ENCODE data around the gene SLFN5. TPM values are rescaled to one million over a fixed set of nuclear protein-coding genes. Genes with fewer than 3 reads are reported as not detected.
A peak's percentile ranks its signal among the peaks of the same experiment; 100 is the strongest.
"Not testable (repeated sequence)": the region's sequence is repeated elsewhere in the genome, so short reads cannot be mapped to it uniquely, and the experiment has no call there.

The SLFN5 gene
- 1.5 and 2.5 TPM in 2 replicates for total RNA-seq (2014; rRNA removed; shearing (Covaris generic))

GRCh38 chr17:35242805-35243560 lies at the start of gene SLFN5:
TSS of gene SLFN5 (plus strand) at chr17:35243072. CDS start at chr17:35258691, 15,619 bp downstream.
- H3K4me3 ChIP-seq = peak within 1 kb of the TSS; percentile 66
- H3K27me3 ChIP-seq = no peaks in the 10 kb centered on the region
- H3K36me3 ChIP-seq = no peaks in the 10 kb centered on the region
- H3K4me1 ChIP-seq = peaks cover 10% of the 10 kb centered on the region
- peak within 1 kb of the TSS; percentile 69 for H3K27ac ChIP-seq
- DNase-seq = peak; percentile 85 to 89
- no peaks in the 10 kb centered on the region for H3K9me3 ChIP-seq (replicated peaks)

- not testable (repeated sequence) for H3K27ac ChIP-seq; DNase-seq; H3K4me1 ChIP-seq; H3K9me3 ChIP-seq (replicated peaks); H3K27me3 ChIP-seq; H3K4me3 ChIP-seq; H3K36me3 ChIP-seq
Measured at GRCh38 chr17:35194001-35194400, 48.9 kb upstream of the SLFN5 start, which contains the start of gene SLC35G3. TSS of gene SLC35G3 (minus strand) at chr17:35194393. CDS start at chr17:35194307, 86 bp downstream.

- DNase-seq; H3K27me3 ChIP-seq; H3K36me3 ChIP-seq; H3K4me3 ChIP-seq; H3K4me1 ChIP-seq; H3K9me3 ChIP-seq (replicated peaks); H3K27ac ChIP-seq: not testable (repeated sequence)
Measured at GRCh38 chr17:35195062-35195461, 47.8 kb upstream of the SLFN5 start.

- not testable (repeated sequence) for H3K27me3 ChIP-seq
Measured at GRCh38 chr17:35202582-35202981, 40.3 kb upstream of the SLFN5 start.

GRCh38 chr17:35210741-35211140 lies 32.1 kb upstream of the SLFN5 start:
- no peak for DNase-seq
- H3K4me1 ChIP-seq = no peaks in the 10 kb centered on the region
- H3K27ac ChIP-seq = no peak overlapping the region
- H3K27me3 ChIP-seq = no peaks in the 10 kb centered on the region
- H3K9me3 ChIP-seq (replicated peaks) = no peaks in the 10 kb centered on the region
- no peak overlapping the region for H3K4me3 ChIP-seq
- H3K36me3 ChIP-seq = no peaks in the 10 kb centered on the region

More at GRCh38 chr17:35202582-35202981, 40.3 kb upstream of the SLFN5 start:
- DNase-seq; H3K9me3 ChIP-seq (replicated peaks); H3K4me3 ChIP-seq; H3K36me3 ChIP-seq; H3K4me1 ChIP-seq; H3K27ac ChIP-seq: not testable (repeated sequence)

GRCh38 chr17:35212668-35213067 lies 30.2 kb upstream of the SLFN5 start:
- no peak for DNase-seq
- no peaks in the 10 kb centered on the region for H3K27me3 ChIP-seq
- no peak overlapping the region for H3K4me3 ChIP-seq
- H3K27ac ChIP-seq = no peak overlapping the region
- no peaks in the 10 kb centered on the region for H3K36me3 ChIP-seq
- no peaks in the 10 kb centered on the region for H3K9me3 ChIP-seq (replicated peaks)
- H3K4me1 ChIP-seq = no peaks in the 10 kb centered on the region

GRCh38 chr17:35213412-35213940 lies 29.4 kb upstream of the SLFN5 start:
- Histone ChIP-seq H3K27ac (no peak overlapping the region), H3K9me3 (replicated peaks) (no peaks in the 10 kb centered on the region), H3K4me1 (no peaks in the 10 kb centered on the region), H3K4me3 (no peak overlapping the region), H3K27me3 (no peaks in the 10 kb centered on the region), H3K36me3 (no peaks in the 10 kb centered on the region)
- DNase-seq = no peak

- no peak overlapping the region for H3K27ac ChIP-seq
- no peaks in the 10 kb centered on the region for H3K4me1 ChIP-seq
- H3K4me3 ChIP-seq = no peak overlapping the region
- no peak for DNase-seq
- no peaks in the 10 kb centered on the region for H3K27me3 ChIP-seq
- H3K9me3 ChIP-seq (replicated peaks) = no peaks in the 10 kb centered on the region; the same call in 1 of the 2 replicates
- no peaks in the 10 kb centered on the region for H3K36me3 ChIP-seq
Measured at GRCh38 chr17:35214192-35214591, 28.7 kb upstream of the SLFN5 start.

- Histone ChIP-seq H3K27ac (no peak overlapping the region), H3K27me3 (no peaks in the 10 kb centered on the region), H3K9me3 (replicated peaks) (no peaks in the 10 kb centered on the region; the same call in 1 of the 2 replicates), H3K36me3 (no peaks in the 10 kb centered on the region), H3K4me3 (no peak overlapping the region), H3K4me1 (no peaks in the 10 kb centered on the region)
- DNase-seq = no peak
Measured at GRCh38 chr17:35214631-35215273, 28.1 kb upstream of the SLFN5 start.

GRCh38 chr17:35217107-35217506 lies 25.8 kb upstream of the SLFN5 start:
- H3K36me3 ChIP-seq = no peaks in the 10 kb centered on the region
- H3K27ac ChIP-seq = no peak overlapping the region
- peaks cover 3% of the 10 kb centered on the region; the same call in 1 of the 2 replicates for H3K9me3 ChIP-seq (replicated peaks)
- no peaks in the 10 kb centered on the region for H3K4me1 ChIP-seq
- no peak overlapping the region for H3K4me3 ChIP-seq
- H3K27me3 ChIP-seq = peaks cover 3% of the 10 kb centered on the region; the same call in 1 of the 2 replicates
- DNase-seq = no peak

GRCh38 chr17:35218915-35219314 lies 24.0 kb upstream of the SLFN5 start:
- peaks cover 3% of the 10 kb centered on the region; the same call in 1 of the 2 replicates for H3K9me3 ChIP-seq (replicated peaks)
- H3K27me3 ChIP-seq = peaks cover 3% of the 10 kb centered on the region; the same call in 1 of the 2 replicates
- no peak for DNase-seq
- H3K4me1 ChIP-seq = no peaks in the 10 kb centered on the region
- H3K36me3 ChIP-seq = no peaks in the 10 kb centered on the region
- no peak overlapping the region for H3K27ac ChIP-seq
- no peak overlapping the region for H3K4me3 ChIP-seq

- no peak for DNase-seq
- no peaks in the 10 kb centered on the region for H3K4me1 ChIP-seq
- peaks cover 15% of the 10 kb centered on the region for H3K27me3 ChIP-seq
- H3K9me3 ChIP-seq (replicated peaks) = peaks cover 3% of the 10 kb centered on the region; the same call in 1 of the 2 replicates
- no peak overlapping the region for H3K4me3 ChIP-seq
- no peak overlapping the region for H3K27ac ChIP-seq
- no peaks in the 10 kb centered on the region for H3K36me3 ChIP-seq
Measured at GRCh38 chr17:35222452-35222851, 20.4 kb upstream of the SLFN5 start.

GRCh38 chr17:35224436-35224835 lies 18.4 kb upstream of the SLFN5 start:
- Histone ChIP-seq H3K36me3 (no peaks in the 10 kb centered on the region), H3K4me3 (no peak overlapping the region), H3K27ac (no peak overlapping the region), H3K27me3 (peaks cover 15% of the 10 kb centered on the region), H3K4me1 (no peaks in the 10 kb centered on the region), H3K9me3 (replicated peaks) (0 out of 2 replicates have a peak, but pooled peaks cover 3% of the 10 kb centered on the region)
- DNase-seq = no peak

- H3K27me3 ChIP-seq = peaks cover 11% of the 10 kb centered on the region; the same call in 1 of the 2 replicates
- H3K36me3 ChIP-seq = no peaks in the 10 kb centered on the region
- no peak overlapping the region for H3K27ac ChIP-seq
- H3K4me3 ChIP-seq = no peak overlapping the region
- 0 out of 2 replicates have a peak, but pooled peaks cover 2% of the 10 kb centered on the region for H3K9me3 ChIP-seq (replicated peaks)
- no peak for DNase-seq
- H3K4me1 ChIP-seq = no peaks in the 10 kb centered on the region
Measured at GRCh38 chr17:35227546-35227945, 15.3 kb upstream of the SLFN5 start.

- Histone ChIP-seq H3K4me3 (no peak overlapping the region), H3K27ac (no peak overlapping the region), H3K9me3 (replicated peaks) (0 out of 2 replicates have a peak, but pooled peaks cover 2% of the 10 kb centered on the region), H3K27me3 (peaks cover 8% of the 10 kb centered on the region; the same call in 1 of the 2 replicates), H3K36me3 (no peaks in the 10 kb centered on the region), H3K4me1 (no peaks in the 10 kb centered on the region)
- no peak for DNase-seq
Measured at GRCh38 chr17:35229638-35230037, 13.2 kb upstream of the SLFN5 start.

All from SJCRH30 (cell line).